Stimulated activated CD8-positive, alpha-beta memory T cell treated with anti-CD3 and anti-CD28 coated beads, Interleukin-15, amount 100 ng/mL, for 1 hour (primary cell): ENCODE data around the gene AVPI1.
"Not testable (repeated sequence)": the region's sequence is repeated elsewhere in the genome, so short reads cannot be mapped to it uniquely, and the experiment has no call there.

ENCODE experiments used
- DNase-seq: peaks from one replicate; pipeline ENCODE4 v3.0.0-alpha.2; 2020; ENCODE audit warnings: low read depth

Gene AVPI1

GRCh38 chr10:97711640-97712572 lies 24.9 kb upstream of the AVPI1 start:
- no peak for DNase-seq

- no peak for DNase-seq
Observed at GRCh38 chr10:97708976-97709946, 22.2 kb upstream of the AVPI1 start.

- DNase-seq: no peak
Observed at GRCh38 chr10:97708167-97708566, 21.1 kb upstream of the AVPI1 start.

- DNase-seq: no peak
Observed at GRCh38 chr10:97707134-97707861, 20.3 kb upstream of the AVPI1 start.

- DNase-seq: no peak
Observed at GRCh38 chr10:97705006-97705670, 18.1 kb upstream of the AVPI1 start.

- DNase-seq: no peak
Observed at GRCh38 chr10:97704341-97704740, 17.3 kb upstream of the AVPI1 start.

- DNase-seq: no peak
Observed at GRCh38 chr10:97703398-97704067, 16.5 kb upstream of the AVPI1 start.

- no peak for DNase-seq
Observed at GRCh38 chr10:97701438-97702069, 14.5 kb upstream of the AVPI1 start.

- not testable (repeated sequence) for DNase-seq
Observed at GRCh38 chr10:97698072-97698655, 11.1 kb upstream of the AVPI1 start.

GRCh38 chr10:97690133-97690532 lies 3.1 kb upstream of the AVPI1 start:
- DNase-seq: no peak

GRCh38 chr10:97689559-97690020 lies 2.5 kb upstream of the AVPI1 start:
- DNase-seq: no peak

- DNase-seq: no peak
Observed at GRCh38 chr10:97687785-97688781, 1.0 kb upstream of the AVPI1 start.

GRCh38 chr10:97686301-97686961 lies 610 bp downstream of the AVPI1 start:
- no peak for DNase-seq

GRCh38 chr10:97685395-97685958 lies 1.6 kb downstream of the AVPI1 start:
- no peak for DNase-seq

GRCh38 chr10:97684866-97685394 lies 2.1 kb downstream of the AVPI1 start:
- no peak for DNase-seq

GRCh38 chr10:97684368-97684713 lies 2.7 kb downstream of the AVPI1 start:
- not testable (repeated sequence) for DNase-seq

GRCh38 chr10:97683556-97684367 lies 3.3 kb downstream of the AVPI1 start:
- no peak for DNase-seq
